Posterior vena cava (tissue), 2 donors: ENCODE data around the gene ORMDL3. TPM values are rescaled to one million over a fixed set of nuclear protein-coding genes. Genes with fewer than 3 reads are reported as not detected.
"Not testable (repeated sequence)": the region's sequence is repeated elsewhere in the genome, so short reads cannot be mapped to it uniquely, and the experiment has no call there.

Source experiments
- DNase-seq: peaks from one replicate; pipeline ENCODE4 v3.0.0-alpha.2; 2020; ENCODE audit warnings: low spot score
- intact Hi-C, 2 donors: fragments of 100-400 bp; cut with DNase I; formaldehyde crosslinking; loops; one replicate each; pipeline versions ENCODE4 v1.14.1 to v1.14.2; 2022 to 2023
- total RNA-seq, 2 donors: library from RNA; stranded (reverse); fragmentation: NEBNext Ultra II Directional; extraction: Animal tissue kit (Norgen Biotek cat#: 25700); gene quantifications; one replicate each; pipeline ENCODE4 v1.2.1, GENCODE V29; 2021
- donor health status: DM: yes; HTN: yes; CAD: no.
- donor health status: DM: yes; HTN: yes; CAD: no.

Gene ORMDL3
- total RNA-seq, 2 donors from 2014 or later: 32.1 to 43.2 TPM

DNA sequence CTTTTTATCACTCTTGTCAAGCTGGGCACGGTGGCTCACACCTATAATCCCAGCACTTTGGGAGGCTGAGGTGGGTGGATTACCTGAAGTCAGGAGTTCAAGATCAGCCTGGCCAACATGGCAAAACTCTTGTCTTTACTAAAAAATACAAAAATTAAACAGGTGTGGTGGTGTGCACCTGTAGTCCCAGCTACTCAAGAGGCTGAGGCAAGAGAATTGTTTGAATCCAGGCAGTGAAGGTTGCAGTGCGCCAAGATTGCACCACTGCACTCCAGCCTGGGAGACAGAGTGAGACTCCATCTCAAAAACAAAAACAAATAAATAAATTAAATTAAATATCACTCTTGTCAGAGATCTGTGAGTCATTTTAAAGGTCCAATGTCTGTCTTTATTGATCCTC, 25.4 kb downstream of the ORMDL3 start:
- intact Hi-C loops: not testable (repeated sequence)

DNA sequence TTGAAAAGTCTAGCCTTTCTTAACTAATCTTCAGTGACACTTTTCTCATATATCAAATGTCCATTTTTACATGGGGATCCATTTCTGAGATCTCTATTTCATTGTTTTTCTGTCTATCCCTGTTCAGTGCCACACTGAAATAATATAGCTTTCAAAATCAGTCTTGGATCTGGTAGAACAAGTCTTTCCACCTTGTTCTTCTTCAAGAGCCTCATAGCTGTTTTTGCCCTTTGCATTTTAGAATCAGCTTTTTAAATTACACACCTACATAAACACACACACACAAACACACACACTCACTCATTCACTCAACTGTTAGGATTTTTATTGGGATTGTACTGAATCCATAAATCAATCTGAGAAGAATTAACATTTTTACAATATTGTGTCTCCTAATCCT, 28.2 kb downstream of the ORMDL3 start:
- DNase-seq: no peak
- intact Hi-C loops: no loop called here

More for the DNA sequence above, 25.4 kb downstream of the ORMDL3 start:
- DNase-seq: not testable (repeated sequence)

DNA sequence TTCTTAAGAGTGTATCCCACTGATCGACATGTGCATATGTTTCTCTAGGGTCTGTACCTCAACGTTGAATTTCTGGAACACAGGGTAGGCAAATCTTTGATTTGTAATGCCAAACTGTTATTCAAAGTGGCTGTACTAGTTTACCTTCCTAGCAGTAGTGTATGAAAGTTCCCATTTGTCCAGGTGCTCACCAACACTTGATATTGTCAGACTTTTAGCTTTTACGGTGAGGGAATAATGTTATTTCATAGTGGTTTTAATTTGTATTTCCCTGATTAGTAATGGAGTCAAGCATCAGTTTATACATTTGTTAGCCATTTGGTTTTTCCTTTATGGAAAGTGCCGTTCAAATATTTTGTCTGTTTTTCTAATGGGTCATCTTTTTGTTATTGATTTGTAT, 29.3 kb downstream of the ORMDL3 start:
- DNase-seq: no peak
- intact Hi-C loops: no loop called here

GRCh38 chr17:39894681-39895376, 32.6 kb downstream of the ORMDL3 start:
- intact Hi-C loops: no loop called here

DNA sequence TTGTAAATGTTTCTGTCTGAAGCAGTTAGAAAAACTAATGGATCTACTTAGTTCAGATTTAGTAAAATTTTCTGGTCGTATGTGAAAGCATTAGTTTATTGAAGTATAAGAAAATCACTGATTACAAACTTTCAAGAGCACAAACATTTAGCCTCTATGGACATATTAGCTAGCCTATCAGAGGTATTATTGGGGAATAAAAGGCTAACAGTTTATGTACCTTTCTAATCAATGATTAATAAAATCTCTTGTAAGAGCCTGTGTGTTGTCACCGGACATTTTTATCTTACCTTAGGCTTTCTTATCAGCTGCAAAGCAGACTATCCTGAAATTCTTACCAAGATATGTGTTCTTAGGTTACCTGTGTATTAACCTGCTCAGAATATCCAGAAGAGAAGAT, 38.2 kb downstream of the ORMDL3 start:
- DNase-seq: no peak
- intact Hi-C loops: no loop called here

More at GRCh38 chr17:39894681-39895376, 32.6 kb downstream of the ORMDL3 start:
- no peak for DNase-seq

DNA sequence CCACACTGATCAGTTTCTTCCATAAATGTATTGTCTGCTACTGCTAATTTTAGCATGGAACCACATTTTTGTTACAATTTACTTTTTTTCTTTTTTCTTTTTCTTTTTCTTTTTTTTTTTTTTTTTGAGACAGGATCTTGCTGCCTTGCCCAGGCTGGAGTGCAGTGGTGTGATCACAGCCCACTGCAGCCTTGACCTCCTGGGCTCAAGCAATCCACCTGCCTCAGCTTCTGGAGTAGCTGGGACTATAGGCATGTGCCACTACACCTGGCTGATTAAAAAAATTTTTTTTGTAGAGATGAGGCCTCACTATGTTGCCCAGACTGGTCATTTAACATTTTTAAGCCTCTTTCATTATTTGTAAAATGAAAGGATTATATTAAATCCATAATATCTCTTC, 40.3 kb downstream of the ORMDL3 start:
- intact Hi-C loops: no loop called here
- no peak for DNase-seq

- intact Hi-C loops, DNase-seq: not testable (repeated sequence)
Observed at GRCh38 chr17:39886102-39886501, 41.3 kb downstream of the ORMDL3 start.

DNA sequence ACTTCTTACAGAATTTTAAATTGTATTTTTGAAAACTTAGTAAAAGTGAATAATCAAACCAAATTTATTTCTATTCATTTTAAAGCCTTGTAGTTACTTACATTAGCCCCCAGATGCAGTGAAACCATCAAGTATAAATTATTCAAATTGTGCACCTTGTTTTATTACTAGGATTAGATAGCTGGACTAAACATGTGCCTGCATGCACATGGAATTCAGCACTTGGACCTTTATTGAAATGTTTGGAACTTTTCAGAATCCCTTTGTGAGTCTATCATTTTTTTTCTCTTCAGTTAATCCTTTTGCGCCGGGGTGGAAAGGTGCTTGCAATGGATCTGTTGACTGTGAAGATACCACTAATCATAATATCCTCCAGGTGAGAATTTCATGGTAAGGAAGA, 54.6 kb downstream of the ORMDL3 start:
- intact Hi-C loops: no loop called here
- DNase-seq: no peak

- intact Hi-C loops: no loop called here
- no peak for DNase-seq
Observed at GRCh38 chr17:39871801-39872200, 55.6 kb downstream of the ORMDL3 start.

Other genes starting within 250 kb of the ORMDL3 start
- 10 to 100 TPM; 12.0 to 12.3 TPM for gene PGAP3, start 239.5 kb downstream of the ORMDL3 start, total RNA-seq
- gene ERBB2, start 227.5 kb downstream of the ORMDL3 start, total RNA-seq: 10 to 100 TPM; 33.0 to 42.8 TPM
- gene MIEN1, start 197.1 kb downstream of the ORMDL3 start, total RNA-seq: 10 to 100 TPM; 27.4 to 33.6 TPM
- gene GRB7, start 189.7 kb downstream of the ORMDL3 start, total RNA-seq: not detected
- gene IKZF3, start 63.3 kb downstream of the ORMDL3 start, total RNA-seq: 1 to 10 TPM; 1.6 TPM
- not detected for gene ZPBP2, start 59.4 kb downstream of the ORMDL3 start, total RNA-seq
- gene GSDMB, start 9.0 kb downstream of the ORMDL3 start, total RNA-seq: 1 to 10 TPM; 4.2 to 6.0 TPM
- not detected for gene LRRC3C, start 131 bp upstream of the ORMDL3 start, total RNA-seq
- under 1 TPM; 0.19 to 0.57 TPM for gene GSDMA, start 35.4 kb upstream of the ORMDL3 start, total RNA-seq
- gene PSMD3, start 53.2 kb upstream of the ORMDL3 start, total RNA-seq: 10 to 100 TPM; 57.6 to 65.5 TPM
- gene CSF3, start 87.8 kb upstream of the ORMDL3 start, total RNA-seq: 10 to 100 TPM in 1 of 2 donors, under 1 TPM in 1; 0.69 to 15.3 TPM
- 10 to 100 TPM; 46.2 to 53.2 TPM for gene MED24, start 126.8 kb upstream of the ORMDL3 start, total RNA-seq
- gene THRA, start 135.4 kb upstream of the ORMDL3 start, total RNA-seq: 10 to 100 TPM; 50.8 to 65.8 TPM
- 10 to 100 TPM; 20.2 to 24.2 TPM for gene NR1D1, start 173.0 kb upstream of the ORMDL3 start, total RNA-seq
- 10 to 100 TPM; 66.7 to 68.8 TPM for gene MSL1, start 194.4 kb upstream of the ORMDL3 start, total RNA-seq
- gene CASC3, start 212.9 kb upstream of the ORMDL3 start, total RNA-seq: 100 to 1,000 TPM in 1 of 2 donors, 10 to 100 TPM in 1; 99.2 to 103 TPM
- gene RAPGEFL1, start 249.9 kb upstream of the ORMDL3 start, total RNA-seq: 1 to 10 TPM; 4.5 to 5.2 TPM